HG03060 (cell line): ENCODE measurements around the gene ADH4.
"Not testable (repeated sequence)": the region's sequence is repeated elsewhere in the genome, so short reads cannot be mapped to it uniquely, and the experiment has no call there.

Experiments
- ATAC-seq: cut with Tn5 transposase; IDR thresholded peaks from one replicate; pipeline ENCODE4 v1.9.1; 2021; ENCODE audit warnings: low read depth, moderate number of reproducible peaks; ENCODE audit not compliant: unreplicated experiment

ADH4 gene

GRCh38 chr4:99084595-99084994 is 59.5 kb downstream of the ADH4 start:
- ATAC-seq: no peak

DNA sequence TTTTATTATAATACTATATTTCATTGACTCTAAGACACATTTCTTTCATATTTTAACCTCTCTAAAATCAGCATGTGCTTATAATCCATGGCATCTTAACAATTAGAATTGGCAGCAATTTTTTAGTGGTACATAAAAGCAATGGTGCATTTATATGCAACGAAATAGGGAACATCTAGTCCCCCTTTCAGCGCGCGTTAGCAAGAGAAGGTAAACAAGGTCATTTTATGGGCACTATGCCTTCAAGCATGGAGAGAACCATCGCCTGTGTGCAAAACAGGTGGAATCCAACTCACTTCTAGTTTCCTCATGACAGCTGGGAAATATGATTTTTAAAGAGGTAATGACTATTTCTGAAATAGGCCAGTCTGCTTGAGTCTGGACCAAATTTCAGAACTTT is 61.9 kb downstream of the ADH4 start:
- no peak for ATAC-seq

GRCh38 chr4:99080869-99081268 is 63.2 kb downstream of the ADH4 start:
- ATAC-seq: not testable (repeated sequence)

DNA sequence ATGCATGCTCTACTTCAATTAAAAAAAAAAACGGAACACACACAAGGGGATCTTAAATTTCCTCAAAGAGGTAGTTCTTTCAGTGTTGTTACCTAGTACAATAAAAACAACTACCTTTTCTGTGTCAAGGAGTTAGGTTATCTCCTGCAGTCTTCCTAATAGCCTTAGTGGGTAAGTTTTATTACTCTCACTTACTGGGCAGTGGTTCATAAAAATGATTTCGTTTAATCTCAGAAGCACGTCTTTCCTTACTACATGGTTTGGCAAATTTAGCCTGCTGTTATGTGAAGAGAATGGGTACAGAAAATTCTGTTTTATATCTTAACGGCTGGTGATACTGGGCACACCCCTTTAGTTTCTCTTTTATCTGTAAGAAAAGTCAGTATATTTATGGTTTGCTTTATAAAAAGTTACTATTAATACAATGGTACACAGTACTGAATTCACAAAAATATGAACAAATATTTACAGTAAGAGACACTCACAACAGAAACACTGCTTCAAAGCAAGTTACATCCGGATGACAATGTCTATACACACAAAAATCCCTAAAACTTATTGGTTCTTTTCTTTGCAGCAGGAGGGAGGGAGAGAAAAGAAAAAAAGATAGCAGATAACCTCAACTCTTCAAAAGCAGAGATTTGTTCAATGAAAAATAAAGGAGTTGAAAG is 64.3 kb downstream of the ADH4 start:
- ATAC-seq: no peak

DNA sequence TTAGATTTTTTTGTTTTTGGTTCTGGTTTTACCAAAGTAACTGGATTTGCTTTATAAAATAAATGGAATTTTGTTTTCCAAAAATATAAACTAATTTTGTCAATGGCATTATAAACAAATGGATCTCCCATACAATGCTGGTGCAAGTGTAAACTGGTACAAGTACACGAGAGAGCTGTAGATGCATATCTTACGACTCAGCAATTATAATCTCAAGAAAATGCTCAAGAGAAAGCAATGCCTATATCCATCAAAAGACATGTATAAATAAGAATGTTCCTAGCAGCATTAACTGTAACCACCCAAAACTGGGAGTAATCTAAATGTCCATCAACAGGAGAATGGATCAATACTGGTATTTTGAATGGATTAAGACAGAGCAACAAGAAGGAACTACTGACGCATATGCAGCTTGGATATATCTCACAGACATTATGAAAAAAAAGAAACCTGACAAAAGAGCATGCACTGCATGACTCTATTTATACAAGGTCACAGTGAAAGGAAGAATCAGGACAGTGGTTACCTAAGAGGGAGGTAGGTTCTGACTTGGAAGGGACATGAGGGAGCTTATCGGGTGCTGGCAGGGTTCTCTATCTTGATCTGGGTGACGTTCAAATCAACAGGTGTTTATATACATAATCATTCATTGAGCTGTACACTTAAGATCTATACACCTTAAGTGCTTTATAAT is 65.0 kb downstream of the ADH4 start:
- ATAC-seq: no peak

DNA sequence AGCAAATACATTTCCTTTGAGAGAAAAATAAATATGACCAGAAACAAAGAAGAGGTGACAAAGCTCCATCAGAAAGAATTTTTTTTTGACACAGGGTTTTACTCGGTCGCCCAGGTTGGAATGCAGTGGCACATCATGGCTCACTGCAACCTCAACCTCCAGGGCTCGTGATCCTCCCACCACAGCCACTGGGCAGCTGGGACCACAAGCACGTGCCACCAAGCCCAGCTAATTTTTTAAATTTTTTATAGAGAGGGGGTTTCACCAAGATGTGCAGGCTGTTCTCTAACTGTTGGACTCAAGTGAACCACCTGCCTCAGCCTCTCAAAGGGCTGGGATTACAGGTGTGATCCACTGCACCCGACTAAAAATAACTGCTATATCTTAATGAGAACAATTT is 65.8 kb downstream of the ADH4 start:
- no peak for ATAC-seq

GRCh38 chr4:99077177-99077576 is 66.9 kb downstream of the ADH4 start:
- no peak for ATAC-seq

DNA sequence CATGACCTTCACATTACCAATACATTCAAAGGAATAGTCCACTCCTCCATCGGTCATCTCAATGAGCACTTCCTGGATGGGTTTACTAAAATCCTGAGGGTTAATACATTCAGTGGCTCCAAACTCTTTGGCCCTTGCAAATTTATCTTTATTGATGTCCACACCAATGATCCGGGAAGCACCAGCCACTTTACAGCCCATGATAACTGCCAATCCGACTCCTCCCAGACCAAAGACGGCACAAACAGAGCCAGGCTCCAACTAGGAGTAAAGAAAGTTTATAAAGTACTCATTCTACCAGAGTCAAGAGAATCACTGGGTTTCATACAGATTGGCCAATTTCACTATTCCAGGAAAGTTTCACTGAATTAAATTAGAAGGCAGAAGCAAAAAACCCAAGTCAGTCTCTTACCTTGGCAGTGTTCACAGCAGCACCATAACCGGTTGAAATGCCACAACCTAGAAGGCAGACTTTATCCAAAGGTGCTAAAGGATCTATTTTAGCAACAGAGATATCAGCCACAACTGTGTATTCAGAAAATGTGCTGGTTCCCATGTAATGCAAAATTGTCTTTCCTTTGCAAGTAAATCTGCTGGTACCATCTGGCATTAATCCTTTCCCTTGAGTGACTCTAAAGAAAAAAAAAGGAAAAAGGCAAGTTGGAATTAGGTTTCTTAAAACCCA is 67.7 kb downstream of the ADH4 start:
- no peak for ATAC-seq

GRCh38 chr4:99074816-99075215 is 69.3 kb downstream of the ADH4 start:
- ATAC-seq: no peak
